ENCODE results near the gene PPP2R2D.
"Not testable (repeated sequence)": the region's sequence is repeated elsewhere in the genome, so short reads cannot be mapped to it uniquely, and the experiment has no call there.

Gene PPP2R2D

DNA sequence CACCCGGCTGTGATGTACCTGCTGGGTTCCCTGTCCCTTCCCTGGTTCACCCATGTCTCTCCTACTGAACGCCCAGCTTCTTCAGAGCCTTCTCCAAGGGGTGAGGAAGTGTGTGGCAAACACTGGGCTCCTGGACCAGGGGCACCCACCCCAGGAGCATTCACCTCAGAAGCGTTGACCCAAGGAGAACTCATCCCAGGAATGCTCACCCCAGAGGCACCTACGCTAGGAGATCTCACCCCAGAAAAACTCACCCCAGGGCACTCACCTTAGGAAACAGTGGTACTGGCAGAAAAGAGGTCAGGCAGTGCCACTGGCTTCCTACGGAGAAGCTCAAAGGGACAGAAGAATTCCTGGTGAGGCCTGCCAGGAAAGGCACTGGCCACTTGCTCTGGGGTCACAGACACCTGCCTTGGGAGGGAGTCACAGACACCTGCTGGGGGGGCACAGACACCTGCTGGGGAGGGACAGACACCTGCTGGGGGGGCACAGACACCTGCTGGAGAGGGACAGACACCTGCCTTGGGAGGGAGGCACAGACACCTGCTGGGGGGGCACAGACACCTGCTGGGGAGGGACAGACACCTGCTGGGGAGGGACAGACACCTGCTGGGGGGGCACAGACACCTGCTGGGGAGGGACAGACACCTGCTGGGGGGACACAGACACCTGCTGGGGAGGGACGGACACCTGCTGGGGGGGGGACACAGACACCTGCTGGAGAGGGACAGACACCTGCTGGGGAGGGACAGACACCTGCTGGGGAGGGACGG lies 17.0 kb upstream of the PPP2R2D start:
- in situ Hi-C loops (cut with HindIII; ENCODE audit: low pct_ligation_motif_present, low pct_unique_long_range_greater_than_20kb, low sequenced_read_pairs); DNase-seq: not testable (repeated sequence)

GRCh38 chr10:131885391-131886165 lies 15.2 kb upstream of the PPP2R2D start:
- in situ Hi-C loops (cut with HindIII; ENCODE audit: low pct_ligation_motif_present, low pct_unique_long_range_greater_than_20kb, low sequenced_read_pairs): no loop called here
- DNase-seq: peak; percentile 71

GRCh38 chr10:131886237-131886636 lies 14.6 kb upstream of the PPP2R2D start:
- DNase-seq: no peak
- in situ Hi-C loops (cut with HindIII; ENCODE audit: low pct_ligation_motif_present, low pct_unique_long_range_greater_than_20kb, low sequenced_read_pairs): no loop called here

DNA sequence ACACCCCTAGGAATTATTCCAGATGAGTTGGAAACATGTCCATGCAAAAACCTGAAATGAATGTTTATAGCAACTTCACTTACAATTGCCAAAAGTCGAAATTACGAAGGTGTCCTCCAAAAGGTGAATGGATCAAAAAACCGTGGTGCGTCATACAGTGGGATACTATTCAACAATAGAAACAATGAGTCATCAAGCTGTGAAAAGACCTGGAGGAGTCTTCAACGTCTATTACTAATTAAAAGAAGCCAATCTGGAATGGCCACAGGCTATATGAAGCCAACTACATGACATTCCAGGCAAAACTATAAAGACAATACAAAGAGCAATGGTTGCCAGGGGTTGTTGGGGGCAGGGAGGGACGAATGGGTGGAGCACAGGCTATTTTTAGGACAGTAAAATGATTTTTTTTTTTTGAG lies 12.6 kb upstream of the PPP2R2D start:
- in situ Hi-C loops (cut with HindIII; ENCODE audit: low pct_ligation_motif_present, low pct_unique_long_range_greater_than_20kb, low sequenced_read_pairs): no loop called here
- DNase-seq: no peak

GRCh38 chr10:131889755-131890154 lies 11.1 kb upstream of the PPP2R2D start:
- in situ Hi-C loops (cut with HindIII; ENCODE audit: low pct_ligation_motif_present, low pct_unique_long_range_greater_than_20kb, low sequenced_read_pairs): no loop called here
- no peak for DNase-seq

DNA sequence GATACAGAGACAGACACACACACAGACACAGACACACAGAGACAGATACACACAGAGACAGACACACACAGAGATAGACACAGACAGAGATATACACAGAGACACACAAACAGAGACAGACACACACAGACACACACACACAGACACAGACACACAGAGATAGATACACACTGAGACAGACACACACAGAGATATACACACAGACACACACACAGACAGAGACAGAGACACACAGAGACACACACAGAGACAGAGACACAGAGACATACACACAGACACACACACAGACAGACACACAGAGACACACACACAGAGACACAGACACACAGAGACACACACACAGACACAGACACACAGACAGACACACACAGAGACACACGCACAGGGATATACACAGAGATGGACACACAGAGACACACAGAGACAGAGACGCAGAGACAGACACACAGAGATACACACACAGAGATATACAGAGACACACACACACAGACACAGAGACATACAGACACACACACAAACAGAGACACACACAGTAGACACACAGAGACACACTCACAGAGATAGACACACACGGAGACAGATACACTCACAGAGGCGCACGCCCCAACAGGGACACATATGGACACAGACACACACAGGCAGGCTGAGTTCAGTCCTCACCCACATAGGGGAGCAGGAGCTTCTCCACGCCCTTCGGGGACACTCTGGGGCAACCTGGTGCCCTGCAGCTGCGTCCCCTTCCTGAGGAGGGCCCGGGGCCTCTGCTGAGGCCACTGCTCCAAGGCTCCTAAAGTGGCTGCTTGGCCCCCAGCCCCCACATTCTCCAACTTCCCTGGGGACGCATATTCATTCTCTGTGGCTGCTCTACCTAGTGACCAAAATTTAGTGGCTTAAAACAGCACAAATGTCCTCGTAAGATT lies 10.3 kb upstream of the PPP2R2D start:
- DNase-seq: no peak
- in situ Hi-C loops (cut with HindIII; ENCODE audit: low pct_ligation_motif_present, low pct_unique_long_range_greater_than_20kb, low sequenced_read_pairs): no loop called here

- DNase-seq: peak; percentile 31
- in situ Hi-C loops (cut with HindIII; ENCODE audit: low pct_ligation_motif_present, low pct_unique_long_range_greater_than_20kb, low sequenced_read_pairs): no loop called here
Measured at GRCh38 chr10:131891196-131891928, 9.4 kb upstream of the PPP2R2D start.

- in situ Hi-C loops (cut with HindIII; ENCODE audit: low pct_ligation_motif_present, low pct_unique_long_range_greater_than_20kb, low sequenced_read_pairs): no loop called here
Measured at GRCh38 chr10:131891929-131892805, 8.6 kb upstream of the PPP2R2D start.

GRCh38 chr10:131892806-131893675 lies 7.8 kb upstream of the PPP2R2D start:
- no peak for DNase-seq
- in situ Hi-C loops (cut with HindIII; ENCODE audit: low pct_ligation_motif_present, low pct_unique_long_range_greater_than_20kb, low sequenced_read_pairs): no loop called here

More at GRCh38 chr10:131891929-131892805, 8.6 kb upstream of the PPP2R2D start:
- DNase-seq: no peak

- no peak for DNase-seq
- in situ Hi-C loops (cut with HindIII; ENCODE audit: low pct_ligation_motif_present, low pct_unique_long_range_greater_than_20kb, low sequenced_read_pairs): no loop called here
Measured at GRCh38 chr10:131895116-131895515, 5.7 kb upstream of the PPP2R2D start.

DNA sequence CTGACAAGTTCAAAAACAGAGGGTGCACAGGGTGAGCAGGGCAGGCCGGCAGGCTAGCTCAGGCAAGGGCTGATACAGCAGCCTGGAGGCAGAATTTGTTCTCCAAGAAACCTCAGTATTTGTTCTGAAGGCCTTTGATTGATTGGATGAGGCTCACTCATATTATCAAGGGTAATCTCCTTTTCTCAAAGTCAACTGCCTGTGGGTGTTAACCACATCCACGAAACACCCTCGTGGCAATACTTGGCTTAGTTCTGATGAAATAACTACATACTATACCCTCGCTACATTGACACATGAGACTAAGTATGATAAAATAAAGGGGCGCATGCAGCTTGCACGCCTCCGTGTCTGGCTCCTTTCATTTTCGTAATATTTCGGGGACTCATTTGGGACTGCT lies 4.4 kb upstream of the PPP2R2D start:
- in situ Hi-C loops (cut with HindIII; ENCODE audit: low pct_ligation_motif_present, low pct_unique_long_range_greater_than_20kb, low sequenced_read_pairs): no loop called here

DNA sequence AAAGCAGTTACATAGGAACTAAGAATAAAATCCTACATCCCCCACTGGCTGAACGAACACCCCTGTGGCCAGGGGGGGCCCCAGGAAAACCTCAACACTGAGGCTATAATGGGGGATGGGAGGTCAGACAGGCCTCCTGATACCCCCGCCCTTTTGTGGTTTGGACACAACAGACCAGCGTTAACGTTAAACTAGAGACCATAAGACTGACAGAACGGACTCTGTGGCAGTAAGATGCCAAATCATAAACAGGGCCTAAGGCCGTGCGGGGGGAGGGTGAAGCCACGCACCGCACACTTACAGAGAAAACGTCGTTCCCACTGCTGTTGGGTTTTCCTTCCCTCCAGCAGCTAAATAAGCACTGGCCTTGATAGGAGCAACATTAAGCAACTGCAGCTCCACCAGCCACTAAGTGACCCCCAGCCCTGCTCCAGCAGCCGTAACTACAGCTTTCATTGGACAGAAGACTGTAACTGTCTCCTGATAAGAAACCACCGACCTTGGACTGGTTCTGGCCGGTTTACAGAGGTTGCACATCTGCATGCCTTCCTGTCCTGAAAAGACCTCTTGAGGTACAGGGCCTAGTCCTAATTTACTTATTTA lies 3.4 kb upstream of the PPP2R2D start:
- DNase-seq: no peak
- in situ Hi-C loops (cut with HindIII; ENCODE audit: low pct_ligation_motif_present, low pct_unique_long_range_greater_than_20kb, low sequenced_read_pairs): no loop called here

More for the DNA sequence above, 4.4 kb upstream of the PPP2R2D start:
- no peak for DNase-seq

DNA sequence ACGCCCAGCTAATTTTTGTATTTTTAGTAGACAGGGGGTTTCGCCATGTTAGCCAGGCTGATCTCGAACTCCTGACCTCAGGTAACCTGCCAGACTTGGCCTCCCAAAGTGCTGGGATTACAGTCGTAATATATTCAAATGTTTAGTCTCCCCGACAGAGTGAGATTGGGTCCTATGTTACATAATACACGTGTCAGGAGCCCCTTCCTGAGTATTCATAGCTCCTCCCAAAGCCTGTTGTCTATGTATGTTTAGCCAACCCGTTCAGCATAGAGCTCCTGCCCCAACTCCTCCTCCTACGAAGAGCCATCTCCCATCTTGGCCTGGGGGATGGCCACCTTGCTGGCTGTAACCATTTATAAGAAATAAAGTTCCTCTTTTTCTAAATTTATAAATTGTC lies 2.7 kb upstream of the PPP2R2D start:
- in situ Hi-C loops (cut with HindIII; ENCODE audit: low pct_ligation_motif_present, low pct_unique_long_range_greater_than_20kb, low sequenced_read_pairs): no loop called here

DNA sequence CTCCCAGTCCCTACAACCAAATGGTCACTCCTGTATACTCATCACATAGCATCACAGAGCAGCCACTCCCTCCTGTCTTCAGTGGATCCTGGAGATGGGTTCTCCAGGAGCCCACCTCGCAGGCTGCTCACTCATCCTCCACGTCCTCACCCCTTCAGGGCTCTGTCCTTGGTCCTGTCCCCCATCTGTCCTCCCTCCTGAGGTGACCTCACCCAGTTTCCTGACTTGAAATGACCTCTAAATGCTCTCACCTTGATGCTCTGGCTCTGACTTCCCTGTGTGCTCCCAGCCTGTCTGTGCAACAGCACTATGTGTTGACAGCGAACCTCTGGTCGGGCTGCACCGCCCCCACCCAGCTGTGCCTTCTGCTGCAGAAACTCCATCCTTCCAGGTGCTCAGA lies 2.1 kb upstream of the PPP2R2D start:
- DNase-seq: no peak
- in situ Hi-C loops (cut with HindIII; ENCODE audit: low pct_ligation_motif_present, low pct_unique_long_range_greater_than_20kb, low sequenced_read_pairs): no loop called here

More for the DNA sequence above, 2.7 kb upstream of the PPP2R2D start:
- no peak for DNase-seq

GRCh38 chr10:131899116-131899690 lies 1.6 kb upstream of the PPP2R2D start:
- DNase-seq: no peak
- in situ Hi-C loops (cut with HindIII; ENCODE audit: low pct_ligation_motif_present, low pct_unique_long_range_greater_than_20kb, low sequenced_read_pairs): no loop called here
